Natural killer cell (primary cell): Measurements from ENCODE around the gene SOX6. TPM values are rescaled to one million over a fixed set of nuclear protein-coding genes. Genes with fewer than 3 reads are reported as not detected.

Experiments
- ATAC-seq, 3 donors: fragments of 150-1000 bp in 2 of 3; fragments of 200-7000 bp in 1 of 3; cut with Tn5 transposase; 1 replicate in 1 of 3; 2 replicates in 2 of 3; pipeline ENCODE4 v1.10.0; 2021; ENCODE audit warnings: mild to moderate bottlenecking in 2 of 3, moderate library complexity in 2 of 3
- DNase-seq, 2 donors: peaks; one replicate each; pipeline versions ENCODE4 v3.0.0 to v3.0.0-alpha.2; 2013 to 2021; ENCODE audit warnings: mixed read lengths in 1 of 2
- H3K27ac ChIP-seq: one replicate; pipeline ENCODE4 v1.5.1; 2013; ENCODE audit warnings: mild to moderate bottlenecking, low read length
- H3K27me3 ChIP-seq: one replicate; pipeline ENCODE4 v1.6.1; 2013; ENCODE audit warnings: low read length; ENCODE audit not compliant: control insufficient read depth, insufficient read depth
- H3K36me3 ChIP-seq: one replicate; pipeline ENCODE4 v1.6.1; 2013; ENCODE audit warnings: low read length; ENCODE audit not compliant: control insufficient read depth, insufficient read depth
- H3K4me1 ChIP-seq: one replicate; pipeline ENCODE4 v1.6.1; 2013; ENCODE audit warnings: low read length; ENCODE audit not compliant: control insufficient read depth, insufficient read depth
- H3K4me3 ChIP-seq: one replicate; pipeline ENCODE4 v1.5.1; 2013; ENCODE audit warnings: low read length
- H3K9me3 ChIP-seq: one replicate; pipeline ENCODE4 v1.6.1; 2013; ENCODE audit warnings: low read length; ENCODE audit not compliant: control insufficient read depth, insufficient read depth
- H3K27ac Mint-ChIP-seq, 2 donors: one replicate each; pipeline ENCODE4 v1.8.0; 2022; ENCODE audit warnings: mild to moderate bottlenecking in 2 of 2, mixed read lengths in 2 of 2, moderate library complexity in 1 of 2
- H3K27me3 Mint-ChIP-seq, 2 donors: one replicate each; pipeline ENCODE4 v1.8.0; 2022; ENCODE audit warnings: low read depth in 2 of 2, mixed read lengths in 2 of 2
- H3K36me3 Mint-ChIP-seq: one replicate; pipeline ENCODE4 v1.8.0; 2022; ENCODE audit warnings: mixed read lengths
- H3K4me1 Mint-ChIP-seq, 2 donors: one replicate each; pipeline ENCODE4 v1.8.0; 2022; ENCODE audit warnings: mixed read lengths in 2 of 2
- H3K4me3 Mint-ChIP-seq: one replicate; pipeline ENCODE4 v1.8.0; 2022; ENCODE audit warnings: mild to moderate bottlenecking, moderate library complexity, mixed read lengths
- H3K9me3 Mint-ChIP-seq, 2 donors: one replicate each; pipeline ENCODE4 v1.8.0; 2022; ENCODE audit warnings: mixed read lengths in 2 of 2
- CTCF ChIP-seq: fragments of 200-600 bp; IDR thresholded peaks from one replicate; pipeline ENCODE4 v1.8.0; 2022; ENCODE audit warnings: antibody characterized with exemption
- WGBS: methylation state at CpG from one replicate; pipeline ENCODE4 v1.1.7; 2013; ENCODE audit warnings: missing lambda C conversion rate; ENCODE audit not compliant: insufficient coverage; 5-methylcytosine and 5-hydroxymethylcytosine counted together
- intact Hi-C: fragments of 100-400 bp; cut with micrococcal nuclease; formaldehyde crosslinking; loops from one replicate; pipeline ENCODE4 v1.14.2; 2022
- total RNA-seq, 4 donors: library from RNA; stranded (reverse); fragments of 120-200 nt in 1 of 4; gene quantifications; one replicate each; pipeline versions ENCODE4 v1.2.3 to v1.2.4, GENCODE V29; 2013 to 2022

SOX6 gene
- total RNA-seq, 3 donors from 2014 or later (not counting 1 experiment from before 2014, with no cell fraction given): 0.27 TPM; not detected in 2

GRCh38 chr11:16239141-16240105, 116.9 kb downstream of the SOX6 start:
- no peaks in the 10 kb centered on the region for H3K4me1 ChIP-seq
- intact Hi-C loops: no loop called here
- no peak overlapping the region for H3K4me3 ChIP-seq
- no peaks in the 10 kb centered on the region for H3K36me3 ChIP-seq
- 77% methylated on average over 7 of the region's 7 CpGs for WGBS
- Mint-ChIP-seq H3K27ac (no peak overlapping the region), H3K4me3 (no peak overlapping the region), H3K27me3 (no peaks in the 10 kb centered on the region), H3K36me3 (no peaks in the 10 kb centered on the region), H3K9me3 (peaks cover 5 to 7% of the 10 kb centered on the region in 2 donors), H3K4me1 (no peaks in the 10 kb centered on the region)
- DNase-seq: no peak
- no peak for ATAC-seq
- TF ChIP-seq CTCF: no peak
- no peak overlapping the region for H3K27ac ChIP-seq
- H3K9me3 ChIP-seq: no peaks in the 10 kb centered on the region
- H3K27me3 ChIP-seq: no peaks in the 10 kb centered on the region

GRCh38 chr11:16226245-16226644, 130.1 kb downstream of the SOX6 start:
- no peaks in the 10 kb centered on the region for H3K36me3 Mint-ChIP-seq
- H3K27me3 ChIP-seq: no peaks in the 10 kb centered on the region
- no peaks in the 10 kb centered on the region for H3K4me1 ChIP-seq
- WGBS: 0% methylated on average over 1 of the region's 3 CpGs
- H3K4me3 ChIP-seq: no peak overlapping the region
- no peak overlapping the region for H3K27ac Mint-ChIP-seq
- no peaks in the 10 kb centered on the region for H3K36me3 ChIP-seq
- no peak overlapping the region for H3K27ac ChIP-seq
- H3K9me3 ChIP-seq: no peaks in the 10 kb centered on the region
- H3K4me1 Mint-ChIP-seq: no peaks in the 10 kb centered on the region
- no peaks in the 10 kb centered on the region for H3K27me3 Mint-ChIP-seq
- no peak for TF ChIP-seq CTCF
- ATAC-seq (no peak), DNase-seq (no peak)
- no peak overlapping the region for H3K4me3 Mint-ChIP-seq
- intact Hi-C loops: no loop called here
- H3K9me3 Mint-ChIP-seq: peaks cover 3 to 4% of the 10 kb centered on the region in 2 donors

- Mint-ChIP-seq H3K36me3 (no peaks in the 10 kb centered on the region), H3K4me1 (no peaks in the 10 kb centered on the region), H3K4me3 (no peak overlapping the region), H3K27ac (no peak overlapping the region), H3K27me3 (no peaks in the 10 kb centered on the region), H3K9me3 (peaks cover 3 to 4% of the 10 kb centered on the region in 2 donors)
- WGBS: 45% methylated on average over 1 of the region's 1 CpG
- H3K9me3 ChIP-seq: no peaks in the 10 kb centered on the region
- ATAC-seq: no peak
- no peaks in the 10 kb centered on the region for H3K4me1 ChIP-seq
- DNase-seq: no peak
- H3K36me3 ChIP-seq: no peaks in the 10 kb centered on the region
- H3K27ac ChIP-seq: no peak overlapping the region
- no peak for TF ChIP-seq CTCF
- intact Hi-C loops: no loop called here
- no peak overlapping the region for H3K4me3 ChIP-seq
- no peaks in the 10 kb centered on the region for H3K27me3 ChIP-seq
Observed at GRCh38 chr11:16225623-16226022, 130.7 kb downstream of the SOX6 start.
